ENCODE data around the gene GAB1. TPM values are rescaled to one million over a fixed set of nuclear protein-coding genes. Genes with fewer than 3 reads are reported as not detected.

The GAB1 gene
- total and polyA plus RNA-seq, 2 of the 13 experiments (the other 11 are each of a cell fraction or from before 2014, with no cell fraction given) = 8.7 to 14.7 TPM

GRCh38 chr4:143498021-143498420, 161.3 kb downstream of the GAB1 start:
- Histone ChIP-seq H3K79me2 (ENCODE audit: insufficient read depth, low read length) (no peaks in the 10 kb centered on the region), H2AFZ (ENCODE audit: low read length) (no peak overlapping the region)

More at GRCh38 chr4:143498021-143498420, 161.3 kb downstream of the GAB1 start:
- ATAC-seq = no peak
- DNase-seq (ENCODE audit: low spot score) = no peak
- no peak for FAIRE-seq
- no peaks in the 10 kb centered on the region for H3K36me3 ChIP-seq (replicated peaks in 1 of 2; ENCODE audit: control insufficient read depth in 1 of 2, insufficient read depth in 2 of 2, low read length in 2 of 2)
- no peaks in the 10 kb centered on the region for H4K20me1 ChIP-seq (ENCODE audit: insufficient read depth, low read length)
- no TSS peak for BruUV-seq (replicated peaks)
- no peak overlapping the region for H3K27ac ChIP-seq (ENCODE audit: extremely low read length, insufficient read depth, low read length)
- TF ChIP-seq E2F5 (CRISPR knock-in tag; conservative IDR thresholded peaks at IDR 0.05) (no peak), ZNF83 (CRISPR knock-in tag; IDR thresholded peaks at IDR 0.05; ENCODE audit: borderline replicate concordance) (no peak), MIER2 (CRISPR knock-in tag; IDR thresholded peaks at IDR 0.05) (no peak), ZNF441 (CRISPR knock-in tag; IDR thresholded peaks at IDR 0.05; ENCODE audit: borderline replicate concordance) (no peak), TRIM24 (CRISPR knock-in tag; IDR thresholded peaks at IDR 0.05) (no peak), SSRP1 (CRISPR knock-in tag; IDR thresholded peaks at IDR 0.05) (no peak), RNF219 (CRISPR knock-in tag; IDR thresholded peaks at IDR 0.05) (no peak)
- H3K9ac ChIP-seq (ENCODE audit: insufficient read depth, low read depth, low read length) = no peak overlapping the region
- ChIA-PET POLR2A (no interaction called here), CTCF (ENCODE audit: low intra/inter-chr PET ratio, low total read pairs) (no interaction called here)
- intact Hi-C loops (cut with micrococcal nuclease; ENCODE audit: unreplicated experiment) (no loop called here), in situ Hi-C loops (cut with HindIII; ENCODE audit: extremely low pct_ligation_motif_present, low pct_unique_long_range_greater_than_20kb) (loop anchor here (25.0 kb wide), 1 partner anchor 511 kb away; no protein-coding TSS in a partner anchor)
- H3K4me3 ChIP-seq (replicated peaks in 1 of 3; ENCODE audit: insufficient read depth in 1 of 3, low read depth in 2 of 3, low read length in 3 of 3) = no peak overlapping the region
- H3K27me3 ChIP-seq (ENCODE audit: control insufficient read depth in 1 of 2, insufficient read depth in 2 of 2, low read length in 2 of 2) = no peaks in the 10 kb centered on the region
- 47% methylated on average over 8 of the region's 8 CpGs for WGBS (ENCODE audit: low lambda C conversion rate)
- no peak overlapping the region for H3K4me2 ChIP-seq (ENCODE audit: low read depth, low read length)
- H3K4me1 ChIP-seq (ENCODE audit: insufficient read depth, low read length) = no peaks in the 10 kb centered on the region
- H3K9me3 ChIP-seq (ENCODE audit: low read length) = no peaks in the 10 kb centered on the region
